ENCODE data around the gene GPR50. TPM values are rescaled to one million over a fixed set of nuclear protein-coding genes. Genes with fewer than 3 reads are reported as not detected.

Gene GPR50
- total and polyA plus RNA-seq, 2 of the 4 experiments (the other 2 are of a cell fraction), result not detected

- no peak for TF ChIP-seq RCOR1 (IDR thresholded peaks at IDR 0.05; ENCODE audit: insufficient replicate concordance, low read length)
Measured at GRCh38 chrX:151151665-151152267, 24.6 kb upstream of the GPR50 start (continued).

DNA sequence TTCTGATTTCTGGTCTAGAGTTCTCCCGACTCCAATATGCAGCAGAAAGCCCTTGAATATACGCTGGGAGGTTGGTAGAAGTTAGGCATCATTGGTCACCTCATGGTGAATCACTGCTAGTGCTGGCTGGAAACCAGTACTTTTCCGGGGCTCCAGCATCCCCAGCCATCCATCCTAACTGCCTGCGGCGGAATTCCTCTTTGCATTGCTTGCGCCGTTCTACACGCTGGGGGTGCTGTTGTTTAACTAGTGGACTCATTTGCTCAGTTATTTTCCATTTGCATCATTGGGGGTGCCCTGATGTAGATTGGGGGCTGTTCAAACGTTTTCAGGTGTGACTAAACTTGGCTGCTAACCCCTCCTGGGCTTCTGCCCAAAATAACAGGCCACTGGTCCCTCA, 23.3 kb upstream of the GPR50 start:
- Histone ChIP-seq H2BK120ac (ENCODE audit: low read depth, low read length) (no peak overlapping the region), H3K56ac (ENCODE audit: extremely low read depth, insufficient read depth, low read length) (no peak overlapping the region), H2AFZ (replicated peaks; ENCODE audit: low read length, poor library complexity) (no peak overlapping the region), H4K5ac (ENCODE audit: low read depth, low read length) (no peak overlapping the region), H3K23ac (ENCODE audit: low read depth, low read length) (no peak overlapping the region), H3K4me2 (ENCODE audit: low read depth, low read length) (no peak overlapping the region), H3K36me3 (ENCODE audit: control insufficient read depth, insufficient read depth, low read length) (no peaks in the 10 kb centered on the region), H3K4me1 (ENCODE audit: control insufficient read depth, insufficient read depth, low read length) (no peaks in the 10 kb centered on the region), H2AK9ac (replicated peaks; ENCODE audit: low read depth, low read length, poor library complexity) (no peak overlapping the region), H4K8ac (ENCODE audit: low read depth in 2 of 2, low read length in 2 of 2) (no peak overlapping the region), H3K27ac (ENCODE audit: insufficient read depth, low read length) (no peak overlapping the region), H3K4ac (ENCODE audit: low read depth, low read length) (no peak overlapping the region), H2BK20ac (ENCODE audit: low read depth, low read length) (no peak overlapping the region), H2BK15ac (ENCODE audit: low read depth, low read length) (no peak overlapping the region), H3K9ac (ENCODE audit: low read depth, low read length) (no peak overlapping the region), H3K27me3 (ENCODE audit: control insufficient read depth, insufficient read depth, low read length) (no peaks in the 10 kb centered on the region), H3K4me3 (ENCODE audit: insufficient read depth, low read depth, low read length) (no peak overlapping the region), H3K14ac (replicated peaks; ENCODE audit: low read depth, low read length) (no peak overlapping the region), H3K18ac (ENCODE audit: low read depth, low read length) (no peak overlapping the region), H2BK5ac (ENCODE audit: low read depth, low read length, poor library complexity, severe bottlenecking) (no peak overlapping the region), H4K91ac (ENCODE audit: insufficient read depth, low read depth, low read length) (no peak overlapping the region), H3K9me3 (ENCODE audit: control insufficient read depth, insufficient read depth, low read length) (no peaks in the 10 kb centered on the region; the same call in 1 of the 2 replicates), H2AK5ac (ENCODE audit: low read depth, low read length) (no peak overlapping the region), H3K79me1 (ENCODE audit: low read depth in 1 of 2, low read length in 2 of 2) (no peaks in the 10 kb centered on the region), H4K20me1 (ENCODE audit: insufficient read depth, low read length) (no peaks in the 10 kb centered on the region), H3K9me1 (ENCODE audit: insufficient read depth, low read length) (no peaks in the 10 kb centered on the region)
- in situ Hi-C loops (cut with MboI; ENCODE audit: low sequenced_read_pairs), result loop anchor here (10.0 to 25.0 kb wide), 3 partner anchors 534 to 1659 kb away; partner anchors contain the start of genes GABRQ and PRRG3
- DNase-seq (peak; percentile 28), ATAC-seq (ENCODE audit: low read depth) (peak; percentile 63)
- dilution Hi-C loops (cut with HindIII; ENCODE audit: low sequenced_read_pairs, unreplicated experiment), result no loop called here
- intact Hi-C loops (cut with micrococcal nuclease), result loop anchor here (5.0 kb wide), 1 partner anchor 569 kb away; no protein-coding TSS in a partner anchor
- WGBS, 2 experiments (ENCODE audit: extremely low coverage in 2 of 2, insufficient read length in 1 of 2), result no CpG with 5 or more reads among the region's 9 CpGs
- ChIA-PET POLR2A (ENCODE audit: unreplicated experiment) (no interaction called here), CTCF (no interaction called here)
- no TSS peak for BruUV-seq (replicated peaks)
- TF ChIP-seq MAFK (IDR thresholded peaks at IDR 0.05; ENCODE audit: low read depth, low read length), result no peak
- no peak for TF ChIP-seq MXI1 (IDR thresholded peaks at IDR 0.05; ENCODE audit: borderline replicate concordance, low read depth, low read length)
- TF ChIP-seq NFE2L2 (IDR thresholded peaks at IDR 0.05; ENCODE audit: low read depth, low read length), result no peak
- TF ChIP-seq, protein P1, sequence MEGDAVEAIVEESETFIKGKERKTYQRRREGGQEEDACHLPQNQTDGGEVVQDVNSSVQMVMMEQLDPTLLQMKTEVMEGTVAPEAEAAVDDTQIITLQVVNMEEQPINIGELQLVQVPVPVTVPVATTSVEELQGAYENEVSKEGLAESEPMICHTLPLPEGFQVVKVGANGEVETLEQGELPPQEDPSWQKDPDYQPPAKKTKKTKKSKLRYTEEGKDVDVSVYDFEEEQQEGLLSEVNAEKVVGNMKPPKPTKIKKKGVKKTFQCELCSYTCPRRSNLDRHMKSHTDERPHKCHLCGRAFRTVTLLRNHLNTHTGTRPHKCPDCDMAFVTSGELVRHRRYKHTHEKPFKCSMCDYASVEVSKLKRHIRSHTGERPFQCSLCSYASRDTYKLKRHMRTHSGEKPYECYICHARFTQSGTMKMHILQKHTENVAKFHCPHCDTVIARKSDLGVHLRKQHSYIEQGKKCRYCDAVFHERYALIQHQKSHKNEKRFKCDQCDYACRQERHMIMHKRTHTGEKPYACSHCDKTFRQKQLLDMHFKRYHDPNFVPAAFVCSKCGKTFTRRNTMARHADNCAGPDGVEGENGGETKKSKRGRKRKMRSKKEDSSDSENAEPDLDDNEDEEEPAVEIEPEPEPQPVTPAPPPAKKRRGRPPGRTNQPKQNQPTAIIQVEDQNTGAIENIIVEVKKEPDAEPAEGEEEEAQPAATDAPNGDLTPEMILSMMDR (conservative IDR thresholded peaks at IDR 0.05; ENCODE audit: low read depth, low read length), result peak; percentile 28; the same call in 1 of the 2 replicates
- no peak for TF ChIP-seq MAZ (IDR thresholded peaks at IDR 0.05; ENCODE audit: borderline replicate concordance, low read depth, low read length)
- no peak for TF ChIP-seq RCOR1 (IDR thresholded peaks at IDR 0.05; ENCODE audit: insufficient replicate concordance, low read length)
- no peak for TF ChIP-seq RFX5 (IDR thresholded peaks at IDR 0.05; ENCODE audit: low read depth, low read length)
- no peak for TF ChIP-seq BHLHE40 (IDR thresholded peaks at IDR 0.05; ENCODE audit: low read depth, low read length)
- TF ChIP-seq CHD1 (IDR thresholded peaks at IDR 0.05; ENCODE audit: low read depth, low read length), result no peak
- TF ChIP-seq, protein P2, sequence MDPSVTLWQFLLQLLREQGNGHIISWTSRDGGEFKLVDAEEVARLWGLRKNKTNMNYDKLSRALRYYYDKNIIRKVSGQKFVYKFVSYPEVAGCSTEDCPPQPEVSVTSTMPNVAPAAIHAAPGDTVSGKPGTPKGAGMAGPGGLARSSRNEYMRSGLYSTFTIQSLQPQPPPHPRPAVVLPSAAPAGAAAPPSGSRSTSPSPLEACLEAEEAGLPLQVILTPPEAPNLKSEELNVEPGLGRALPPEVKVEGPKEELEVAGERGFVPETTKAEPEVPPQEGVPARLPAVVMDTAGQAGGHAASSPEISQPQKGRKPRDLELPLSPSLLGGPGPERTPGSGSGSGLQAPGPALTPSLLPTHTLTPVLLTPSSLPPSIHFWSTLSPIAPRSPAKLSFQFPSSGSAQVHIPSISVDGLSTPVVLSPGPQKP (IDR thresholded peaks at IDR 0.05; ENCODE audit: borderline replicate concordance, low read depth, low read length), result no peak
- TF ChIP-seq, protein P3, sequence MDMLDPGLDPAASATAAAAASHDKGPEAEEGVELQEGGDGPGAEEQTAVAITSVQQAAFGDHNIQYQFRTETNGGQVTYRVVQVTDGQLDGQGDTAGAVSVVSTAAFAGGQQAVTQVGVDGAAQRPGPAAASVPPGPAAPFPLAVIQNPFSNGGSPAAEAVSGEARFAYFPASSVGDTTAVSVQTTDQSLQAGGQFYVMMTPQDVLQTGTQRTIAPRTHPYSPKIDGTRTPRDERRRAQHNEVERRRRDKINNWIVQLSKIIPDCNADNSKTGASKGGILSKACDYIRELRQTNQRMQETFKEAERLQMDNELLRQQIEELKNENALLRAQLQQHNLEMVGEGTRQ (IDR thresholded peaks at IDR 0.05; ENCODE audit: low read depth, low read length), result no peak
- no peak for TF ChIP-seq SMC3 (IDR thresholded peaks at IDR 0.05; ENCODE audit: low read depth, low read length)
- peak; percentile 38 for TF ChIP-seq RAD21 (IDR thresholded peaks at IDR 0.05; ENCODE audit: low read length)

Data from IMR-90 (cell line).